GM19240 (cell line): Measurements from ENCODE around the gene TMEM50B.
"Not testable (repeated sequence)": the region's sequence is repeated elsewhere in the genome, so short reads cannot be mapped to it uniquely, and the experiment has no call there.

Source experiments
- DNase-seq: peaks from one replicate; pipeline ENCODE4 v3.0.0; 2011; ENCODE audit warnings: low spot score; ENCODE audit not compliant: insufficient read length

TMEM50B gene

GRCh38 chr21:33479679-33480480, at the start of gene TMEM50B:
TMEM50B (minus strand) TSS chr21:33479974; CDS start chr21:33468885, 11,089 bp downstream.
- DNase-seq, result peak; percentile 83

DNA sequence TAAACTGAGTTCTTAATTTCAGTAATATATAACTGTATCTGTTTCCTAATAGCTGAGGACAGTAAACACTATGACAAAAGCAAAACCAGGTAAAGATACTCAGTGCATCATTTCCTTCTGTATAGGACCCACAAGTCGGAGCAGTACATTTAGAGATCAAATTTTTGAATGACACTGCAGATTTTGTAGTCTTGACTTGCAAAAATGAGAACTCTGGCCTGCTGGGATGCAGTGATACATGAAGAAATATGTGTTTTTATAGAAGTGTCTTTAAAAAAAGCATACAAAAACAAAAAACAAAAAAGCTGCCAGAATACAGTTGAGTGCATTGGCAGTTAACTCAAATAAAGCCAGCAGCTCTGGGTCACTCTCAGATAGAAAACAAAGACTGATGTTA, 43.2 kb upstream of the TMEM50B start:
- DNase-seq, result no peak

DNA sequence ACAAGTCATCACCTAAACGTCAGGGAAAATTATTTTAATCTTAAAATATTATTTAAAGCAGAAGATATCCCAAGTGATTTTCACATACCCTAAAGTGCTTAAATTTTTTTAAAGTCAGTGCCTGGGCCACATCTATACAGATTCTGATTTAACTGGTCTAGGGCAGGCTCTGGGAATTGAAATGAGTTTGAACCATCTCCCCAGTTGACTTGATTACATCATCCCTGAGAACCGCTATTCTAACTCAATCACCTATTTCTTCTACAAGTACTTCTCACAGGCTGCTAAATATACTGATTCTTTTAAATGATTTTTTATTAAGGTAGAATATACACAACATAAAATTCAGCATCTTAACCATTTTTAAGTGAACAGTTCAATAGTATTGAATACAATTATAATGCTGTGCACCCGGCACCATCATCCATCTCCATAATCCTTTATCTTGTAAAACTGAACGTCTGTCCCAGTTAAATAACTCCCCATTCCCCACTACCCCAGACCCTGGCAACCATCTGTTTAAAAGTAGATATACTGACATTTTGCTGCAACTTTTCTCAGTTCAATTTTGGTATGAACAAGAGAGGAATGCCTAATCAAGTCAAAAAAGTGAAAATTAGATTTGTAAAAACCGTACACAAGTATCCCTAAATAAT, 42.7 kb upstream of the TMEM50B start:
- DNase-seq, result no peak

GRCh38 chr21:33518899-33519298, 39.1 kb upstream of the TMEM50B start:
- no peak for DNase-seq

DNA sequence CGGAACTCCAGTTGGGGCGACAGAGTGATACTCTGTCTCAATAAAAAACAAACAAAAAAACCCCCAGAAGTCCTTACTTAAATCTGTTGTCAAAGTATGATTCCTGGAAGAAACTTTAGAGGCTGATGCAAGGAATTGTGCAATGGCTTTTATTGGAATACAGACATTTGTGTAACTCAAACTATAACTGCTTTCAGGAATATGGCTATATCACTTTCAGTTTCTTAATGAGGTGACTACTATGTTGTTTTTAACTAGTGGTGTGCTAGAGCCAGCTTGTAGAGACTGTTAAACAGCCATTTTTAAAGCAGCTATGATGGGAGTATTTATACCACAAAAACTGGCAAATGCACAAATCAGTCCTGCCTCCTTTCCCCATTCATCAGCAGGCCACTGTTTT, 34.5 kb upstream of the TMEM50B start:
- DNase-seq, result no peak

DNA sequence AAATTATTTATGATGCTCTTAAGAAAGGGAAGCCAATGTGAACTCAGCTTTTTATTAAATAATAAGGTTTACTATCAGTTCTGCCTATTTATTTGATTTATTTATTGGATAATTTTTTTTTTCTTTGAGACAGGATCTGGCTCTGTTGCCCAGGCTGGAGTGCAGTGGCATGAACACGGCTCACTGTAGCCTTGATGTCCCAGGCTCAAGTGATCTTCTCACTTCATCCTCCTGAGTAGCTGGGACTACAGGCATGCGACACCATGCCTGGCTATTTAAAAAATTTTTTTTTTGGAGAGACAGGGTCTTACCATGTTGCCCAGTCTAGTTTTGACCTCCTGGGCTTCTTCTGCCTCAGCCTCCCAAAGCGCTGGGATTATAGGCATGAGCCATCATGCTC, 32.7 kb upstream of the TMEM50B start:
- no peak for DNase-seq

DNA sequence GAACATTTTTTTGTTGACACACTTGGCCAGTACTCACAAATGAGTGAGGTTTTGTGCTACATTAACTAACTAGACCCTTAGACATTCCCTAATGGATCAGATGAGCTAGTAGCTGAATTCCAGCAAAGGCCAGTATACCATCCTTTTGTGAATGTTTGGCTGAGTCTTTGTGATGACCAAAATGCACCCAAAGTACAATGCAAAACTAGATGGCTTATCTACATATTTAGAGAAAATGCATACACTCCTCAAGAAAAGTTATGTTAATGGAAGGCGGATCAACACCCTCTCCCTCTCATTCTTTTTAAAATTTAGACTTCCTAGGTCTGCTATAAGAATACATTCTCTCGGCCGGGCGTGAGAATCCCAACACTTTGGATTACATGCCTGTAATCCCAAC, 31.9 kb upstream of the TMEM50B start:
- DNase-seq, result no peak

DNA sequence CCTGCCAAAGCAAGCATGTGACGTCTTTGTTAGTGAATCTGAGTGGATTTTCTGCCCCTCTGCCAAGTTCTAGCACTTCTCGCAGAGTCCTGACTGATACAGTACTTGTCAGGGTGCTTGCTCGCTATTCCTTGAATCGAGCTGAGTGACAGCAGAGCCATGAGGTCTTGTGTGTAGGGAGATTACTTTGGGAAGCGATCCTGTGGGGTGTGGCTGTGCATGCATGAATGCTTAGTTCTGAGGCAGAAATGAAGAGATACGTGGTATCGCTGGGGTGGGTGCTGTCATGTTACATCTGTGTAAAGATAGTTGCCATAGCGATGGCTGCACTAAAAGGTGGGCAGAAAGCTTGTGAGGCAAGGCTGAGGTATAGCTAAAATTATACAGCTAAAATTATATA, 31.1 kb upstream of the TMEM50B start:
- DNase-seq, result no peak

DNA sequence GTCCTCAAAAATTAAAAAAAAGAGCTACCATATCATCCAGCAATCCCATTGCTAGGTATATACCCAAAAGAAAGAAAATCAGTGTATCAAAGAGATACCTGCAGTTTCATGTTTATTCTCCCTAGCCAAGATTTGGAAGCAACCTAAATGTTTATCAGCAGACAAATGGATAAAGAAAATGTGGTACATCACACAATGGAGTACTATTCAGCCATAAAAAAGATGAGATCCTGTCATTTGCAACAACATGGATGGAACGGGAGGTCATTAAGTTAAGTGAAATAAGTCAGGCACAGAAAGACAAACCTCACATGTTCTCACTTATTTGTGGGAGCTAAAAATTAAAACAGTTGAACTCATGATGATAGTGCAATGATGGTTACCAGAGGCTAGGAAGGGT, 27.2 kb upstream of the TMEM50B start:
- DNase-seq, result not testable (repeated sequence)

DNA sequence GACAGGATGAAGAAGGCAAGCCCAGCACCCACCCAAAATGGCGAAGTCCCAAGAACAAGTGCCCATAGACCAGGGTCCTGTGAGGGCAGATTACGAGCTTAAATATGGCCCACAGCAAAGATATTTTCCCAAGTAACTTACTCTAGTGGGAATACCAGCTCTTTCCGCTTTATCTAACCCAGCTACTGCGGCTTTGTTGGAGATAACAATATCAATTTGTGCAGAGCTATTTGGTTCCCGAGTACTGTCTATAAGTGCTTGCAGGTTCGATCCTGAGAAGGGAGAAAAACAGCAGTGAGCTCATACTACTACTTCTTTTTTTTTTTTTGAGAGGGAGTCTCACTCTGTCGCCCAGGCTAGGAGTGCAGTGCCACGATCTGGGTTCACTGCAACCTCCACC, 26.1 kb upstream of the TMEM50B start:
- no peak for DNase-seq

- no peak for DNase-seq
Measured at GRCh38 chr21:33496345-33496744, 16.6 kb upstream of the TMEM50B start.

- DNase-seq, result no peak
Measured at GRCh38 chr21:33495743-33496142, 16.0 kb upstream of the TMEM50B start.

- DNase-seq, result no peak
Measured at GRCh38 chr21:33493756-33494155, 14.0 kb upstream of the TMEM50B start.

- DNase-seq, result no peak
Measured at GRCh38 chr21:33492571-33492970, 12.8 kb upstream of the TMEM50B start.

DNA sequence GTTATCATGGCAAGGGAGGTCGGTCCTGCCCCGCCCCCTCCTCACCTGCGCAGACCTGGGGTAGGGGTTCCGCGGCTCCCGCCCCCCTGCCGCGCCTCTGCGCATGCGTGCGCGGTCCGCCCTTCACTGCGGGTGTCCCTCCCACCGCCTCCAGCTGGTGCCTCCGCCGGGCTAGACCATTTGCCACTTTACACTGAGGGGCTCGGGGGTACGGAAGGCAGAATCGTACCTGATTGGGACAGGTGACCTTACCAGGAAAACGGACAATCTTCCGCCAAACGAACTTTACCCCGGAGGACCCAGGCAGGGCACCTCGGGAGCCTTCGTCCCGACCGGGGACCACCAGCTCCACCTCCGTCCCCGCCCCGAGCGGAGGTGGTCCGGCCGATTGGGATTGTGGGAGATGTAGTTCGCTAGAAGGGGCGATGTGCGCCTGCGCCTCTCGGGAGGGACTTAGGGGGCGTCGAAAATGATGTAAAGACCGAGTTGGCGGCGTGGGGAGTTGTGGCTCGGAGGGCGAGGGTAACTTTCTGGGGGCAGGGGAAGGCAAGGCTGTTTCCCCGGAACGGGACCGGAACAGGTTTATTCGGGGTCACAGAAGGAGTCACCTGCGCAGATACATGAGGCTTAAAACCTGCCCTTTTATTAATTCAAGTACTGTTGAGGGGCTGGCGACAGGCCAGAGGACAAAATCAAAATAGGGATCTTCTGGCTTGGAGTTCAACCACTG, 11.8 kb upstream of the TMEM50B start, which contains the start of gene DNAJC28:
DNAJC28 (minus strand) TSS at position 344 of the 730 bp plus-strand sequence. CDS start 2,323 bp downstream, outside the sequence.
- DNase-seq, result peak; percentile 86

- no peak for DNase-seq
Measured at GRCh38 chr21:33490991-33491372, 11.2 kb upstream of the TMEM50B start.

- no peak for DNase-seq
Measured at GRCh38 chr21:33488936-33489335, 9.2 kb upstream of the TMEM50B start.

- DNase-seq, result no peak
Measured at GRCh38 chr21:33487996-33488395, 8.2 kb upstream of the TMEM50B start.

DNA sequence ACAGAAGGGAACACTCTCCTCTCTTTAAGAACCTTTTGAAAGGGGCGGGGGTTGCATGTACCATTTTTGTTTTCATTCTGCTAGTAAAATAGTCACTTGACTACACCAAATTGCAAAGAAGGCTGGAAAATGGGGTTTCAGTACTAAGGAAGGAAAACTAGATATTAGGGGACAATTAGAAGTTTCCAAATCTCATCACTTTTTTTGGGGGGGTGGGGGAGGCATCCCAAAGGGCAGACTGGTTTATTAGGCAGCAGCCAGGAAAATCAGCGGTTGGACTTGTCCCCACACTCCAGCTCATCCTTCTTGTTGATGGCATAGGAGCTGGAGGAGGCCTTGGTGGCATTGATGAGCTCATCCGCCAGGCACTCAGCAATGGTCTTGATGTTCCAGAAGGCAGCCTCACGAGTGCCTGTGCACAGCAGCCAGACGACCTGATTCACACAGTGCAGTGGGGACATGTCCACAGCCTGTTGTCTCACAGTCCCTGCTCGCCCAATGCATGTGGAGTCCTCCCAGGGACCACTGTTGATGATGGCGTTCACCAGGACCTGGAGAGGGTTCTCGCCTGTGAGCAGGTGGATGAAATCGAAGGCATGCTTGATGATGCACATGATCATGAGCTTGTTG, 1.7 kb upstream of the TMEM50B start:
- DNase-seq, result no peak

GRCh38 chr21:33480481-33481103, 818 bp upstream of the TMEM50B start:
- DNase-seq, result no peak
